Parathyroid adenoma (tissue), 2 donors: ENCODE data around the gene ENDOG.
"Not testable (repeated sequence)": the region's sequence is repeated elsewhere in the genome, so short reads cannot be mapped to it uniquely, and the experiment has no call there.

Experiments used
- H2AFZ ChIP-seq: fragments of 300-600 bp; sonication (generic); one replicate; pipeline ENCODE4 v1.7.0; 2017; ENCODE audit warnings: antibody characterized with exemption, mild to moderate bottlenecking
- H3K27ac ChIP-seq: fragments of 300-600 bp; sonication (generic); one replicate; pipeline ENCODE4 v1.7.0; 2017
- H3K27me3 ChIP-seq: fragments of 300-600 bp; sonication (generic); one replicate; pipeline ENCODE4 v1.7.0; 2017; ENCODE audit warnings: low read length; ENCODE audit not compliant: control insufficient read depth, insufficient read depth
- H3K36me3 ChIP-seq: fragments of 300-600 bp; sonication (generic); one replicate; pipeline ENCODE4 v1.7.0; 2017; ENCODE audit warnings: low read length; ENCODE audit not compliant: control insufficient read depth, insufficient read depth
- H3K4me1 ChIP-seq: fragments of 300-600 bp; sonication (generic); one replicate; pipeline ENCODE4 v1.7.0; 2017; ENCODE audit warnings: control low read depth
- H3K4me2 ChIP-seq: fragments of 300-600 bp; sonication (generic); one replicate; pipeline ENCODE4 v1.7.0; 2017; ENCODE audit warnings: low read length
- H3K4me3 ChIP-seq: fragments of 300-600 bp; sonication (generic); one replicate; pipeline ENCODE4 v1.7.0; 2017; ENCODE audit warnings: low read depth, low read length
- H3K79me2 ChIP-seq: fragments of 300-600 bp; sonication (generic); one replicate; pipeline ENCODE4 v1.7.0; 2017; ENCODE audit warnings: control low read depth
- H3K9ac ChIP-seq: fragments of 300-600 bp; sonication (generic); one replicate; pipeline ENCODE4 v1.7.0; 2017; ENCODE audit warnings: mild to moderate bottlenecking
- H3K9me3 ChIP-seq: fragments of 300-600 bp; sonication (generic); one replicate; pipeline ENCODE4 v1.7.0; 2017; ENCODE audit warnings: low read length; ENCODE audit not compliant: control insufficient read depth
- CTCF ChIP-seq: fragments of 300-600 bp; sonication (generic); IDR thresholded peaks from one replicate; pipeline ENCODE4 v1.7.0; 2017; ENCODE audit warnings: antibody characterized with exemption, mild to moderate bottlenecking
- donor health status: primary hyperparathyroidism.

ENDOG gene

GRCh38 chr9:128771745-128772519, 46.4 kb upstream of the ENDOG start, which contains the start of gene ZER1:
TSS of gene ZER1 (minus strand) at chr9:128771927. CDS start at chr9:128755565, 16,362 bp downstream.
- Histone ChIP-seq H3K27ac (peak within 1 kb of the TSS; percentile 79), H3K79me2 (peaks cover 25% of the 10 kb centered on the region), H3K4me1 (no peaks in the 10 kb centered on the region), H3K36me3 (no peaks in the 10 kb centered on the region), H2AFZ (peak within 1 kb of the TSS; percentile 96), H3K9me3 (no peaks in the 10 kb centered on the region), H3K27me3 (no peaks in the 10 kb centered on the region), H3K4me3 (peak within 1 kb of the TSS; percentile 92), H3K4me2 (peak within 1 kb of the TSS; percentile 96), H3K9ac (peak within 1 kb of the TSS; percentile 72)
- TF ChIP-seq CTCF: no peak

GRCh38 chr9:128773049-128773448, 45.3 kb upstream of the ENDOG start:
- H3K4me1 ChIP-seq: no peaks in the 10 kb centered on the region
- no peak overlapping the region for H2AFZ ChIP-seq
- H3K79me2 ChIP-seq: peaks cover 22% of the 10 kb centered on the region
- H3K27me3 ChIP-seq: no peaks in the 10 kb centered on the region
- H3K27ac ChIP-seq: no peak overlapping the region
- H3K36me3 ChIP-seq: no peaks in the 10 kb centered on the region
- no peak for TF ChIP-seq CTCF
- no peak overlapping the region for H3K4me2 ChIP-seq
- H3K4me3 ChIP-seq: no peak overlapping the region
- no peak overlapping the region for H3K9ac ChIP-seq
- H3K9me3 ChIP-seq: no peaks in the 10 kb centered on the region

- Histone ChIP-seq H3K27ac (no peak overlapping the region), H3K9me3 (no peaks in the 10 kb centered on the region)
Observed at GRCh38 chr9:128774804-128775203, 43.5 kb upstream of the ENDOG start.

GRCh38 chr9:128780093-128780492, 38.2 kb upstream of the ENDOG start:
- not testable (repeated sequence) for H2AFZ ChIP-seq, H3K36me3 ChIP-seq, H3K9me3 ChIP-seq, H3K27ac ChIP-seq, H3K79me2 ChIP-seq, H3K9ac ChIP-seq, H3K4me1 ChIP-seq, H3K4me3 ChIP-seq, H3K4me2 ChIP-seq, H3K27me3 ChIP-seq

More at GRCh38 chr9:128774804-128775203, 43.5 kb upstream of the ENDOG start:
- Histone ChIP-seq H3K4me1 (no peaks in the 10 kb centered on the region), H3K79me2 (peaks cover 16% of the 10 kb centered on the region), H3K36me3 (no peaks in the 10 kb centered on the region), H2AFZ (no peak overlapping the region), H3K4me3 (no peak overlapping the region), H3K4me2 (no peak overlapping the region), H3K27me3 (no peaks in the 10 kb centered on the region), H3K9ac (no peak overlapping the region)
- TF ChIP-seq CTCF: no peak

- H2AFZ ChIP-seq: no peak overlapping the region
- no peaks in the 10 kb centered on the region for H3K79me2 ChIP-seq
- H3K9ac ChIP-seq: no peak overlapping the region
- no peaks in the 10 kb centered on the region for H3K9me3 ChIP-seq
- H3K36me3 ChIP-seq: no peaks in the 10 kb centered on the region
- H3K4me3 ChIP-seq: no peak overlapping the region
- H3K27me3 ChIP-seq: no peaks in the 10 kb centered on the region
- H3K27ac ChIP-seq: no peak overlapping the region
- H3K4me1 ChIP-seq: no peaks in the 10 kb centered on the region
- H3K4me2 ChIP-seq: no peak overlapping the region
- no peak for TF ChIP-seq CTCF
Observed at GRCh38 chr9:128781187-128782070, 36.9 kb upstream of the ENDOG start.
